GM18498 (cell line): ENCODE data around the gene KLHL14.
"Not testable (repeated sequence)": the region's sequence is repeated elsewhere in the genome, so short reads cannot be mapped to it uniquely, and the experiment has no call there.

Experiments
- ATAC-seq: cut with Tn5 transposase; IDR thresholded peaks from one replicate; pipeline ENCODE4 v1.9.1; 2021; ENCODE audit warnings: mild to moderate bottlenecking, moderate library complexity; ENCODE audit not compliant: unreplicated experiment

Gene KLHL14

DNA sequence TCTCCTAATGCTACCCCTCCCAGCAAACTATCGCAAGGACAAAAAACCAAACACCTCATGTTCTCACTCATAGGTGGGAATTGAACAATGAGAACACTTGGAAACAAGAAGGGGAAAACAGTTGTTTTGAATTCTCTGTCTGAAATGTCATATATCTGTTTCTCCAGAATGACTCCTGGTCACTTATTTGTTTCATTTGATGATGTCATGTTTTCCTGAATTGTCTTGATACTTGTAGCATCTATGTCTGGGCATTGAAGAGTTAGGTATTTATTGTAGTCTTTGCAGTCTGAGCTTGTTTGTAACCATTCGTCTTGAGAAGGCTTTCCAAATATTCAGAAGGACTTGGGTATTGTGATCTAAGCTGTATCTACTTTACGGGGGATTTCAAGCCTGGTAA, 118.3 kb downstream of the KLHL14 start:
- not testable (repeated sequence) for ATAC-seq

DNA sequence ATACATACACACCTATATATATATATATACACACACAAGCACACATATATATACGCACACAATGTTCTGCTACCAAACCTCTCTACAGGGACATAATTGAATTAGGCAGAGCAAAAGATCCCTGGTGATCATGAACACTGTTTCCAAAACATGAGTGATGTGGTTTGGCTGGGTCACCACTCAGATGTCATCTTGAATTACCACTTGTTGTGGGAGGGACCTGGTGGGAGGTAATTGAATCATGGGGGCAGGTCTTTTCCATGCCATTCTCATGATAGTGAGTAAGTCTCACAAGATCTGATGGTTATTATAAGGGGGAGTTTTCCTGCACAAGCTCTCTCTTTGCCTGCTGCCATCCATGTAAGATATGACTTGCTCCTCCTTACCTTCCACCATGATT, 135.2 kb downstream of the KLHL14 start:
- not testable (repeated sequence) for ATAC-seq

GRCh38 chr18:32637226-32637625, 135.6 kb downstream of the KLHL14 start:
- no peak for ATAC-seq

DNA sequence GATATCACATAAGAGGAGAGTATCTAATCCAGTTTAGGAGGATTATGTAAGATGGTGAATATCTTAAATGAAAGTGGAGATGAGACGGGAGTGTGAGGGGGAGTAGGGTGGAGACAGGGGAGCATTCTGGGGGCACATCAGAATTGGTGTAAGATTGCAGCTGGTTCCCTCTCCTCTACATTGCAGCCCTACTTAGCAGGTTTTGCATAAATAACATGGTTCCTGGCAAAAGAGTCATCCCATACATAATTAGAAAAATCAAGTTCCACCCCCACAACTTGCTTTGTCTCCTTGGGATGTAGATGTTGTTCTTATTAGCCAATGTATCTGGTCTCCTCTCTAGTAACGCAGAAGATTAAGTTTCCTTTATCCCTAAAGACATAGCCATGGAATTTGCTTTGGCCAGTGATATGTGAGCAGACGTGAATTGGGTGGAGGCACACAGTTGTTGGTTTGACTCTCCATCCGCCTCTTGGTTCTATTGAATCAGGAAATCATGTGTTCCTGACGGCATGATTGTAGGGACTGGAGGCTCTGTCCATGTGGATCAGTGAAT, 137.9 kb downstream of the KLHL14 start:
- no peak for ATAC-seq

DNA sequence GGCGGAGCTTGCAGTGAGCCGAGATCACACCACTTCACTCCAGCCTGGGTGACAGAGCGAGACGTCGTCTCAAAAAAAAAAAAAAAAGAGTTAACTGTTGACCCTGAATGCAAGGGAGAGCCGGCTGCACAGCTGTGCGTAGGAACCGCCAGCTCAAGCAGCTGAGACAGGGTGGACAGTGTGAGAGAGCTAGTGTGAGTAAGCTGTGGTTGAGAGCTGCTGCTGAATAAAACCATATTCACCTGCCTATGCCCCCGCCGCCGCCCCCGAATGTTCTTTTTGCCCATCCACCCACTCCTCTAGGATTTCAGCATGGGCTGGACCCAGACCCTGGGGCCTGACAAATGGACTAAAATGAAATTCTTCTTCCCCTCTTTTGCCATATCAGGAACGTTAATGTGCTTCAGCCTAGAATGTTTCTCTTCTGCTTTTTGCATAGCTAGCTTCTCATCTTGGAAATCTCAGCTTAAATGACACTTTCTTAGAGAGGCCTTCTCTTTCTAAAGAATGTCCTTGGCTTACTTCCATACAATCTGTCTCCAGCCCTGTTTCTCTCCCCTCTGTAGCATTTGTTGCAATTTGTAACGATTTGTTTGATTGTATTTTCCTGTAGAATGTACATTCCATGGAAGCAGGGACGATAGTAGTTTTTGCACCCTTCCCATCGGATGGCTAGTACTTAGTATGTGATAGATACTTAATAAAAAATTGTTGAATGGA, 142.7 kb downstream of the KLHL14 start:
- ATAC-seq: no peak

DNA sequence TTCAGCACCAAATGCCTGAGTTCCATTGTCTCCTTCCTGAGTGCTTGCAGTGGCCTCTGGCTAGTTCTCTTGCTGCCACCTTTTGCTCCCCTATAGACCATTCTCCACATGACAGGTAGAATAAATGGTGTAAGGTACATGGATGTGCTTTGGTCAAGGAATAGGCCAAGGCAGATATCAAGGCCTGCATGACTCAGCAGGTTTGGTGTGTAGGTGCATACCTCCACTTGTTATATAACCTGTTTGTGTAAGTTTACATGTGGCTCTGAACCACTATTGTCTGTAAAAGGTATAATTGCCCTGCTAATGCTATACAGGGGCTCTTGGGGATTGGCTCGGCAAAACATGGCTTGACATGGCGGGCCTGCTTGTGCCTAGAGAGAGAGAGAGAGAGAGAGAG, 143.5 kb downstream of the KLHL14 start:
- ATAC-seq: no peak

GRCh38 chr18:32624182-32624723, 148.6 kb downstream of the KLHL14 start:
- no peak for ATAC-seq

GRCh38 chr18:32623563-32623962, 149.3 kb downstream of the KLHL14 start:
- no peak for ATAC-seq
